ENCODE data around the gene LHX6. TPM values are rescaled to one million over a fixed set of nuclear protein-coding genes. Genes with fewer than 3 reads are reported as not detected.

The LHX6 gene
- total and polyA plus RNA-seq, 2 of the 13 experiments (the other 11 are each of a cell fraction or from before 2014, with no cell fraction given), result 1.1 to 1.3 TPM

DNA sequence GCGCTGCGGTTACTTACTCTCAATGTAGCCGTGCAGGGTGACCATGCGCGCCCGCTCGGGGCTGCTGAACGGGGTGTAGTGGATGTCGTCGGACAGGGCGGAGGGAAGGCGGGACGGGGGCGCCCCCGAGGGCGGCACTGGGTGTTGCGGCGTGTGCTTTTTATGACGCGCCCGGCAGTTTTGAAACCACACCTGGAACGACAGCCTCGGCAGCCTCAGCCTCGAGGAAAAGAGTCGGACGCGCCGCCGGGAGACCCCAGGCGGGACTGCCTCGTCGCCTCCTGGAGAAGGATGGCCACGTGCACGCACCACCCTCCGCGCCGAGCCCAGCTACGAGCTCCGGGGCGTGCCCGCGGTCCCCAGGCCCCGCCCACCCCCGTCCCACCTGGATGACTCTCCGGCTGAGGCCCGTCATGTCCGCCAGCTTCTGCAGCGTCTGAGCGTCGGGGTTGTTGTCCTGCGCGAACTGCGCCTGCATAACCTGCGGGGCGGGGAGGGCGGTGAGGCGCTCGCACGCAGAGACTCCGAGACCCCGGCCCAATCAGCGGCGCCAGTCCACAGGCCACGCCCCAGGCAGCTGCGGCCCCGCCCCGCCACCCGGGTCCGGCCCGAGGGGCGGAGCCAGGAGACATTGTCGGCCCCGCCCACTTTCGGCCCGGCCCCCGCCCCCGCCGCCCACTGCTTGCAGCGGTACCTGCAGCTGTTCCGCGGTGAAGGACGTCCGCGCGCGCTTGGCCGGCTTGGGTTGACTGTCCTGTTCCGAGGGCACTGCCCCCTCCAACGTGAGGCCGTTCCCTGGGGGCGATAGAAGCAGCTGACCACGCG, 15.0 kb downstream of the LHX6 start (continued):
- TF ChIP-seq NFYB (CRISPR knock-in tag; IDR thresholded peaks at IDR 0.05), result peak; percentile 52; the same call in 1 of the 2 replicates
- no peak for TF ChIP-seq SNRNP70 (IDR thresholded peaks at IDR 0.05; ENCODE audit: low read depth, low read length)
- TF ChIP-seq ZSCAN9 (CRISPR knock-in tag; IDR thresholded peaks at IDR 0.05; ENCODE audit: borderline replicate concordance), result no peak; the same call in 1 of the 2 replicates
- TF ChIP-seq, protein P1, sequence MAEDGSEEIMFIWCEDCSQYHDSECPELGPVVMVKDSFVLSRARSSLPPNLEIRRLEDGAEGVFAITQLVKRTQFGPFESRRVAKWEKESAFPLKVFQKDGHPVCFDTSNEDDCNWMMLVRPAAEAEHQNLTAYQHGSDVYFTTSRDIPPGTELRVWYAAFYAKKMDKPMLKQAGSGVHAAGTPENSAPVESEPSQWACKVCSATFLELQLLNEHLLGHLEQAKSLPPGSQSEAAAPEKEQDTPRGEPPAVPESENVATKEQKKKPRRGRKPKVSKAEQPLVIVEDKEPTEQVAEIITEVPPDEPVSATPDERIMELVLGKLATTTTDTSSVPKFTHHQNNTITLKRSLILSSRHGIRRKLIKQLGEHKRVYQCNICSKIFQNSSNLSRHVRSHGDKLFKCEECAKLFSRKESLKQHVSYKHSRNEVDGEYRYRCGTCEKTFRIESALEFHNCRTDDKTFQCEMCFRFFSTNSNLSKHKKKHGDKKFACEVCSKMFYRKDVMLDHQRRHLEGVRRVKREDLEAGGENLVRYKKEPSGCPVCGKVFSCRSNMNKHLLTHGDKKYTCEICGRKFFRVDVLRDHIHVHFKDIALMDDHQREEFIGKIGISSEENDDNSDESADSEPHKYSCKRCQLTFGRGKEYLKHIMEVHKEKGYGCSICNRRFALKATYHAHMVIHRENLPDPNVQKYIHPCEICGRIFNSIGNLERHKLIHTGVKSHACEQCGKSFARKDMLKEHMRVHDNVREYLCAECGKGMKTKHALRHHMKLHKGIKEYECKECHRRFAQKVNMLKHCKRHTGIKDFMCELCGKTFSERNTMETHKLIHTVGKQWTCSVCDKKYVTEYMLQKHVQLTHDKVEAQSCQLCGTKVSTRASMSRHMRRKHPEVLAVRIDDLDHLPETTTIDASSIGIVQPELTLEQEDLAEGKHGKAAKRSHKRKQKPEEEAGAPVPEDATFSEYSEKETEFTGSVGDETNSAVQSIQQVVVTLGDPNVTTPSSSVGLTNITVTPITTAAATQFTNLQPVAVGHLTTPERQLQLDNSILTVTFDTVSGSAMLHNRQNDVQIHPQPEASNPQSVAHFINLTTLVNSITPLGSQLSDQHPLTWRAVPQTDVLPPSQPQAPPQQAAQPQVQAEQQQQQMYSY (CRISPR knock-in tag; IDR thresholded peaks at IDR 0.05), result no peak
- TF ChIP-seq DNMT1 (CRISPR knock-in tag; IDR thresholded peaks at IDR 0.05), result no peak
- peak; percentile 78; the same call in 1 of the 2 replicates for TF ChIP-seq CHCHD3 (CRISPR knock-in tag; IDR thresholded peaks at IDR 0.05)
- no peak for TF ChIP-seq CAMTA2 (CRISPR knock-in tag; IDR thresholded peaks at IDR 0.05; ENCODE audit: borderline replicate concordance)
- TF ChIP-seq GLI4 (CRISPR knock-in tag; IDR thresholded peaks at IDR 0.05; ENCODE audit: borderline replicate concordance), result 0 out of 2 replicates have a peak, but pooled peaks have one; percentile 38
- TF ChIP-seq ZNF552 (CRISPR knock-in tag; IDR thresholded peaks at IDR 0.05; ENCODE audit: borderline replicate concordance), result peak; percentile 65; the same call in 1 of the 2 replicates
- TF ChIP-seq ZEB1 (IDR thresholded peaks at IDR 0.05; ENCODE audit: insufficient replicate concordance, low read depth), result no peak
- TF ChIP-seq ZNF331 (CRISPR knock-in tag; IDR thresholded peaks at IDR 0.05), result 0 out of 2 replicates have a peak, but pooled peaks have one; percentile 47
- TF ChIP-seq, protein P2, sequence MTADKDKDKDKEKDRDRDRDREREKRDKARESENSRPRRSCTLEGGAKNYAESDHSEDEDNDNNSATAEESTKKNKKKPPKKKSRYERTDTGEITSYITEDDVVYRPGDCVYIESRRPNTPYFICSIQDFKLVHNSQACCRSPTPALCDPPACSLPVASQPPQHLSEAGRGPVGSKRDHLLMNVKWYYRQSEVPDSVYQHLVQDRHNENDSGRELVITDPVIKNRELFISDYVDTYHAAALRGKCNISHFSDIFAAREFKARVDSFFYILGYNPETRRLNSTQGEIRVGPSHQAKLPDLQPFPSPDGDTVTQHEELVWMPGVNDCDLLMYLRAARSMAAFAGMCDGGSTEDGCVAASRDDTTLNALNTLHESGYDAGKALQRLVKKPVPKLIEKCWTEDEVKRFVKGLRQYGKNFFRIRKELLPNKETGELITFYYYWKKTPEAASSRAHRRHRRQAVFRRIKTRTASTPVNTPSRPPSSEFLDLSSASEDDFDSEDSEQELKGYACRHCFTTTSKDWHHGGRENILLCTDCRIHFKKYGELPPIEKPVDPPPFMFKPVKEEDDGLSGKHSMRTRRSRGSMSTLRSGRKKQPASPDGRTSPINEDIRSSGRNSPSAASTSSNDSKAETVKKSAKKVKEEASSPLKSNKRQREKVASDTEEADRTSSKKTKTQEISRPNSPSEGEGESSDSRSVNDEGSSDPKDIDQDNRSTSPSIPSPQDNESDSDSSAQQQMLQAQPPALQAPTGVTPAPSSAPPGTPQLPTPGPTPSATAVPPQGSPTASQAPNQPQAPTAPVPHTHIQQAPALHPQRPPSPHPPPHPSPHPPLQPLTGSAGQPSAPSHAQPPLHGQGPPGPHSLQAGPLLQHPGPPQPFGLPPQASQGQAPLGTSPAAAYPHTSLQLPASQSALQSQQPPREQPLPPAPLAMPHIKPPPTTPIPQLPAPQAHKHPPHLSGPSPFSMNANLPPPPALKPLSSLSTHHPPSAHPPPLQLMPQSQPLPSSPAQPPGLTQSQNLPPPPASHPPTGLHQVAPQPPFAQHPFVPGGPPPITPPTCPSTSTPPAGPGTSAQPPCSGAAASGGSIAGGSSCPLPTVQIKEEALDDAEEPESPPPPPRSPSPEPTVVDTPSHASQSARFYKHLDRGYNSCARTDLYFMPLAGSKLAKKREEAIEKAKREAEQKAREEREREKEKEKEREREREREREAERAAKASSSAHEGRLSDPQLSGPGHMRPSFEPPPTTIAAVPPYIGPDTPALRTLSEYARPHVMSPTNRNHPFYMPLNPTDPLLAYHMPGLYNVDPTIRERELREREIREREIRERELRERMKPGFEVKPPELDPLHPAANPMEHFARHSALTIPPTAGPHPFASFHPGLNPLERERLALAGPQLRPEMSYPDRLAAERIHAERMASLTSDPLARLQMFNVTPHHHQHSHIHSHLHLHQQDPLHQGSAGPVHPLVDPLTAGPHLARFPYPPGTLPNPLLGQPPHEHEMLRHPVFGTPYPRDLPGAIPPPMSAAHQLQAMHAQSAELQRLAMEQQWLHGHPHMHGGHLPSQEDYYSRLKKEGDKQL (CRISPR knock-in tag; IDR thresholded peaks at IDR 0.05; ENCODE audit: low read depth), result no peak
- TF ChIP-seq ATF5 (CRISPR knock-in tag; IDR thresholded peaks at IDR 0.05; ENCODE audit: low read depth), result no peak
- no peak for TF ChIP-seq MAFG (CRISPR knock-in tag; IDR thresholded peaks at IDR 0.05)
- TF ChIP-seq FOSL2 (CRISPR knock-in tag; IDR thresholded peaks at IDR 0.05), result peak; percentile 10; the same call in 1 of the 2 replicates
- TF ChIP-seq ZMYM2 (CRISPR knock-in tag; IDR thresholded peaks at IDR 0.05), result peak; percentile 67; the same call in 1 of the 2 replicates
- TF ChIP-seq TRIM24 (CRISPR knock-in tag; IDR thresholded peaks at IDR 0.05), result no peak

All from HepG2 (cell line).